NCI-H460 (cell line): ENCODE data around the gene DENND5B. TPM values are rescaled to one million over a fixed set of nuclear protein-coding genes. Genes with fewer than 3 reads are reported as not detected.
"Not testable (repeated sequence)": the region's sequence is repeated elsewhere in the genome, so short reads cannot be mapped to it uniquely, and the experiment has no call there.

Source experiments
- DNase-seq: peaks from one replicate; pipeline ENCODE4 v3.0.0-alpha.2; 2016; ENCODE audit warnings: low read depth; ENCODE audit errors: extremely low read depth
- polyA plus RNA-seq: library from polyadenylated mRNA; depleted of rRNA; stranded (reverse); fragments of >200 nt; gene quantifications from 2 replicates; pipeline ENCODE4 v1.2.3, GENCODE V29; 2014; cell fraction: nucleus; rRNA removed
- total RNA-seq: library from RNA; depleted of rRNA; stranded (reverse); fragments of >200 nt; shearing (Covaris generic); gene quantifications from 2 replicates; pipeline ENCODE4 v1.2.3, GENCODE V29; 2014; rRNA removed

DENND5B gene
- total RNA-seq: 18.9 and 19.0 TPM in 2 replicates
- 6.0 and 9.9 TPM in 2 replicates for polyA plus RNA-seq

DNA sequence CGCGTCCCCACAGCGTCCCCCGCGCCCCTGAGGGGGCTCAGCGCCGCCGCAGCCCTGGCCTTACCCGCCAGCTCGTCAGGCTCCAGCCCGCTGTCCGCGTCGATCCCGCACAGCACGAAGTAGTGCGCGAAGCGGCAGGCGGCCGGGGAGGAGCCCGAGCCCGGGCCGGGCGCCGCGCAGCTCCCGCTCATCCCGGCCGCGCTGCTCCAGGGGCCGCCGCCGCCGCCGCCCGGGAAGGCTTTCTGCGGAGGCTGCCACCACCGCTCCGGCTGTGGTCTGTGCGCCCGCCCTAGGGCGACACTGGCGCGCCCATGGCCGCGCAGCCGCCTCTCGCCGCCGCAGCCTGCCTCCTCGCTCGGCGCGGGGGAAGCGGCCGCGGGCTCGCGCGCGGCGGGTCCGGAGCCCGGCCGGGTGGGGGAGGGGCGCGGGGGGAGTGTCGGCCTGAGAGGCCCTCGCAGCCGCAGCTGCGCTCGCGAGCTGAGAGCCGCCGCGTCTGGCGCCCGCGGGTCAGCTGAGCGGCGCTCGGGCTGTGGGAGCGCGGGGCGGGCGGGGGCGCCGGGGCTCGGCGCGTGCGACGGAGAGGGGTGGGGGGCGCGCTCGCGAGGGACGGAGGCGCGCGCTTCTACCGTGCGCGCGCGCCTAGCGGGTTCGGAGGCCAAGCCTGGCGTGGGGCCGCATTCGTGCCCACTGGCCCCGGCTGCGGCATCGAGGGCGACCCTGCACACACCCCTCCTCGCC is at the start of gene DENND5B:
TSS of gene DENND5B (minus strand) at position 495 of the 738 bp plus-strand sequence. CDS start at position 191, 304 bp downstream.
- DNase-seq: peak; percentile 44

DNA sequence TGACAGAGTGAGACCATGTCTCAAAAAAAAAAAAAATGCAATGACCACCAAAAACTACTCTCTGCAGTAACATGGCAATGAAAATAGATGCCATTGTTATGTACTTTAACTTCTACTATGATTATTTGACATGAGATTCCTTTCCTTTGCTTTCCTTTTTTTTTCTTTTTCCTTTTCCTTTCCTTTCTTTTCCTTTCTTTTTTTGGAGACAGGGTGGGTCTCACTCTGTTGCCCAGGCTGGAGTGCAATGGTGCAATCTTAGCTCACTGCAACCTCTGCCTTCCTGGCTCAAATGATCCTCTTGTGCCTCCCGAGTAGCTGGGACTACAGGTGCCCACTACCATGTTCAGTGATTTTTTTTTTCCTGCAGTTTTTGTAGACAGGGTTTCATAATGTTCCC is 43.7 kb upstream of the DENND5B start:
- no peak for DNase-seq

DNA sequence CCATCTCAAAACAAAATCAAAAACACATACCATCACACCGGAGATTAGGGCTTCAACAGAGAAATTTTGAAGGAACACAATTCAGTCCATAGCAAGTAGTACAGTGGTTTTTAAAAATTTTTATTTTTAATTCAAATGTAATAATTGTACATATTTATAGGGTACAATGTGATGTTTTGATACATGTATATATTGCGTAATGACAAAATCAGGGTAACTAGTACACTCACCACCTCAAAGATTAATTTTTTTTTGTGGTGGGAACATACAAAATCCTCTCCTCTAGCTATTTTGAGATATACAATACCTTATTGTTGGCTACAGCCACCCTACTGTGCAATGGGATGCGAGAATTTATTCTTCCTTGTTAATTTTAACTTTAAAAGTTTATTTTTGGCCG is 42.5 kb upstream of the DENND5B start:
- no peak for DNase-seq

DNA sequence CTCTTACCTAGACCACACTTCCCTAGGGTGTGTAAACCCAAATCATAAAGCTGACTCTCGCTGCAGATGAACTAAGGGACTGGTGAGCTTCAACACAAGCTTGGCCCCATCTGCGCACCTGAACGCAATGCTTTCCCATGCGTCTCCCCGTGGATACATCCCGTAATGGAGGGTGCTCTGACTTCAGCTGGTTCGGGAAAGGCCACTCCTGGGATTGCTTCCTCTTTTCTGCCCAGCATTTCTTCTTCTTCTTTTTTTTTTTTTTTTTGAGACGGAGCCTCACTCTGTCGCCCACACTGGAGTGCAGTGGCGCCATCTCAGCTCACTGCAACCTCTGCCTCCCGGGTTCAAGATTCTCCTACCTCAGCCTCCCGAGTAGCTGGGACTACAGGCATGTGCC is 40.9 kb upstream of the DENND5B start:
- no peak for DNase-seq

- DNase-seq: no peak
These were observed 40.2 kb upstream of the DENND5B start for GRCh38 chr12:31631023-31631724.

- no peak for DNase-seq
These were observed 39.1 kb upstream of the DENND5B start for GRCh38 chr12:31629756-31630732.

DNA sequence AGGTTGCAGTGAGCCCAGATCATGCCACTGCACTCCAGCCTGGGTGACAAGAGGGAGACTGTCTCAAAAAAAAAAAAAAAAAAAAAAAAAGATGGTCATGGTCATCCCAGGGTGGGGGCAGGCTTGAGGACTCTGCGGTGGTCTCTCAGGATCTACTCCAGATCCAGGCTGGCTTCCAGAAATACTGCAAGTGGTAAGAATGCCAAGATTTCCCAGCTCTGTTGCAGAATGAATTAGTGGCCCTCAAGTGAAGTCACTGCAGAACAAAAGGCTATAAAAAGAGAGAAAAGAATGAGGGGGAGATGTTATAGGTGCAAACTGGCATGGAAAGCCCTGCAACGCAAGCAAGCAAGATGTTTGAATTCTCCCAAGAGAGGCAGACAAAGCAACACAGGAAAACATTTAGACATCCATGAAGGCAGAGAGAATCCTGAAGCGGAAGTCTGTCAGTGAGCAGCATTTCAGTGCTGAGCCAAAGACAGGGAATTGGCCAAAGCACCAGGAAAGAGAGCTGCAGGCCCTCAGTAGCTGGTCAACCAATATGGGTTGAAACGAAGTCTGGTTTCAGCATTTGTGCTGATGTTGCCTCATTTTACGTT is 36.6 kb upstream of the DENND5B start:
- DNase-seq: no peak

DNA sequence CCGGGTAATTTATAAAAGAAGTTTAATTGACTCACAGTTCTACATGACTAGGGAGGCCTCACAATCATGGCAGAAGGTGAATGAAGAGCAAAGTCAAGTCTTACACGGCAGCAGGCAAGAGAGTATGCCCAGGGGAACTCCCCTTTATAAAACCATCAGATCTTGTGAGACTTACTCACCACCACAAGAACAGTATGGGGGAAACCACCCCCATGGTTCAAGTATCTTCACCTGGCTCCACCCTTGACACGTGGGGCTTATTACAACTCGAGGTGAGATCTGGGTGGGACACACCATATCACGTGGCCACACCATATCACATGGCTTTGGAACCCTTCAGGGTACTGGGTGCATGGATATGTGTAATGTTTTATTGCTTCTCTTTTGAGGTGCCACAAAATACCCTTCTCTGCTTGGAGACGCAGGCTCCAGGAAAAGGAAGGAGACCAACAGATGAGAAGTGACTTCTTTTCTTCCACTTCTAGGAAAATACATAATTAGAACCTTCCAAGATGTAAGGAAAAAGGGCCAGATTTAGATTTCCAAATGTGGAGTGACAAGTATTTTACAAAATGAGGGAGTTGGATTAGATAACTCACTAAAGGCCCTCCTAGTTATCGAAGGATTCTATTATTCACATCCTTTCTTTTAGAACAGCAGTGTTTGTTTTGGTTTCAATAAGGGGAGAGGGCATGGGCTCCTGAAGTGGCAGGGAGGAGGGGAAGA is 35.5 kb upstream of the DENND5B start:
- DNase-seq: no peak

DNA sequence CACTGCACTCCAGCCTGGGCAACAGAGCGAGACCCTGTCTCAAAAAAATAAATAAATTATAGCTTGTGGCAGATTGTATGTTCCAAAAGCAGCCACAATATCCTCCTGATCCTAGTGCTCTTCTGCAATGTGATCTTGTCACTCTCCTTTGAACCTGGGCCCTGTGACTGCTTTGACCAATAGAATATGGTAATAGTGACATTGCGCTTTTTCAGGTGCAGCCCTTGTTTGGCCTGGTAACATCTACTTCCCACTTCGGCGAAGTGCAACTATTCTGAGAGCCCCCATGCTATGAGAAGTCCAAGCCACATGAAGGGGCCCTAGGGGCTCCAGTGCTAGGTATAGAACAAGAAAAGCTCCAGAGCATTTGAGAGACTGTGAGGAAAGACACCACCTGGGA is 31.1 kb upstream of the DENND5B start:
- DNase-seq: no peak

- DNase-seq: no peak
These were observed 29.4 kb upstream of the DENND5B start for GRCh38 chr12:31620311-31620710.

GRCh38 chr12:31618228-31619025 is 27.5 kb upstream of the DENND5B start:
- DNase-seq: no peak

GRCh38 chr12:31612819-31613218 is 21.9 kb upstream of the DENND5B start:
- DNase-seq: no peak

DNA sequence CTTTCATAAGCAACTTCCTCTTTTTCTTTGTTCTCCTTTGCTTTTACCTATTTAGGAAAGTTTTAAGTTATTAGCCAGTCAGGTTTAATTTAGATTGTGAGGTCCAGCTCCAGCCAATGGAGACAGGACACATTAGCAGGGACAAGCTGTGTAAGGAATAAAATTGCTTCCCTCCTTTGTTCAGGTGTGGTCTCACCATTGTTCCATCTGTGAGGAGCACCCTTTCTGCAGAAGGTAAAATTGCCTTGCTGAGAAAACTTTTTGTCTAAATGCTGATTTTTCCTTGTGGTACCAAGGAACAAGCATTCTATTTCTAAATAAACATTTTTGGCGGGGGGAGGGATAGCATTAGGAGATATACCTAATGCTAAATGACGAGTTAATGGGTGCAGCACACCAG is 17.4 kb upstream of the DENND5B start:
- DNase-seq: not testable (repeated sequence)

DNA sequence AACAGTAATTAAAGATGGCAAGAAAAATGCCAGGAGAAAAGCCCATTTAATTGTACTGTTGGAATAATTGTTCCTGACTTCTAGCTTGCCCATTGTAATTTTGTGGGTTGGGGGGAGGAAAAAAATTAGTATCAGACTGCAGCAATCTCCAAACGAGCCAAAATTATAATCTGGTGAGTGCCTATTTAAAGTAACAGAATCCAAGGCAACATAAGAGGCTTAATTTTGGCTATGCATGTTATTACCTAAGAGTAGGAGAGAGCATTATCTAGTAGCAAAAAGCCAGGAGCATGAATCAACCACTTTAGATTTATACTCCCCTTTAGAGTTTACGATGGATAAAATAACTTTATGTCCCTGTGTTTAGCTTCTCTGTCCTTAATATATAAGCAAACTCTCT is 14.6 kb upstream of the DENND5B start:
- DNase-seq: no peak

DNA sequence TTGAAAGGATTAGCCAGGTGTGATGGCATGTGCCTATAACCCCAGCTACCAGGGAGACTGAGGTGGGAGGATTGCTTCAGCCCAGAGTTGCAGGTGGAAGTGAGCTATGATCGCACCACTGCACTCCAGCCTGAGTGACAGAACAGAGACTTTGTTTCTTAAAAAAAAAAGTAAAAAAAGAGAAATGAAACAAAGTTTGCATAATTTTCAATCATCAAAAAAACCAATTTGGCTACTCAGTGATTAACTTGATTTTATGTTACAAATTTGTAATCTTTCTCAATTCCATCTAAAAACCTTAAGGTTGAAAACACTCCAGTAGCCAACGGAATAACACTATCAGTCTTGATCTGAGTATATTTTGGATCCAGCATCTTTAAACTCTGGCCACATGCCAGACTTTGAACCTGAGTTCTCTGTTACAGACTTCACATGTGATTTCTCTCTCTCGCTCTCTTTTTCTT is 12.6 kb upstream of the DENND5B start:
- no peak for DNase-seq

DNA sequence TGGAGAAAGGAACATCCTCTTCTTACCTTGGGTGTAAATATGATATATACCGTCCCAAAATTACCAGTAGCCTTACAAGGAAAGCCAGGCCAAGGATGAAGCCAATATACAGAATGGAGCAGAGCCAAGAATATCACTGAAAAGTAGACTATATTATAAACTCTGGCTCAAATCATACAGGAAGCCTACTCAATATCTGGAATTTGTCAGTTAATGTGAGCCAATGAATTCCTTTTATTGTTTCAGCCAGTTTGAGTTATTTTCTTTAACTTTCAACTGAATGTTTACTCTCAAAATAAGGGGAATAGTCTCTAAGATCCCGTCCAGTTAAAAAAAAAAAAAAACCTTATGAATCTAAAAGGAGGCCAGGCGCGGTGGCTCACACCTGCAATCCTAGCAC is 9.8 kb upstream of the DENND5B start:
- DNase-seq: no peak

DNA sequence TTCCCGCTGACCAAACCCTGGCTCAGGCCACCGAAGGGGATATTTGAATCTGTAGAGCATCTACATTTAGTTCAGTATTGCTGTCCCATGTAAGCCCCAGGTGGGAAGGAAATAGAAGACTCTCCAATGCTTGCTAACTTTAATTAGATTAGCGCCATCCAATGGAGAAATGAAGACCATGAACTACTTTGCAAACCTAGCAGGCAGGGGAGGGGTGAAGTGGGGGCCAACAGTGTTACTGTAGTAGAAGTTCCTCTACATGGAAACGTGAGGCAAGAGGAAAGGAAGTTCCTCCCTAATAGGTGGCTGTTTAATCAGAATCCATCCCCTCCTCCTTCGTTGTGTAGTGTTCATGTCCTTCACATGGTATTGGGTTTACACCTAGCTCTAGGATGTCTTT is 9.3 kb upstream of the DENND5B start:
- no peak for DNase-seq

DNA sequence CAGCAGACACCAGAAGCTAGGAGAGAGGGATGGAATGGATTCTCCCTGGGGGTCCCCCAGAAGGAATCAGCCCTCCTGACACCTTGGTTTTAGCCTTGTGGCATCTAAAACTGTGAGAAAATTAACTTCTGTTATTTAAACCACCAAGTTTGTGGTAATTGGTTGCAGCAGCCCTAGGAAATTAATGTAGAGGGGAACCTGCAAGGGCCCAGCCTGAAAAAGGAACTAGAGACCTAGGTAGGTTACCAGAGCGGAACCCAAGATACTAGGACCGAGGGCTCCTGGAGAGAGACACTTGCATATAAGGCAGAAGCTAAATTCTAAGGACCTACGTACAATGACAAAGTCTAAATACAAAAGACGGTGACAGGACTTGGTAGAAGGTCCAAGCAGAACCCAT is 8.1 kb upstream of the DENND5B start:
- no peak for DNase-seq

- DNase-seq: no peak
These were observed 6.1 kb upstream of the DENND5B start for GRCh38 chr12:31597066-31597465.
